Kasumi-1 (cell line): ENCODE measurements around the gene TTC33.
A peak's percentile ranks its signal among the peaks of the same experiment; 100 is the strongest.
"Not testable (repeated sequence)": the region's sequence is repeated elsewhere in the genome, so short reads cannot be mapped to it uniquely, and the experiment has no call there.

Source experiments
- DNase-seq, 2 experiments: peaks; one replicate each; lab custom pipeline; 2025; lab: John Stamatoyannopoulos, UW

Gene TTC33

GRCh38 chr5:40755407-40756365 is at the start of gene TTC33:
Gene TTC33 (minus strand): TSS chr5:40755961. CDS start chr5:40747018, 8,943 bp downstream.
- DNase-seq: peak; percentile 94 to 96

- no peak for DNase-seq
These were observed 46.2 kb upstream of the TTC33 start for GRCh38 chr5:40801771-40802562.

- DNase-seq: no peak
These were observed 43.5 kb upstream of the TTC33 start for GRCh38 chr5:40799258-40799657.

- peak in 1 of 2 experiments; percentile 44 for DNase-seq
These were observed 43.0 kb upstream of the TTC33 start for GRCh38 chr5:40798801-40799210.

- DNase-seq: peak; percentile 74 to 92
These were observed 42.4 kb upstream of the TTC33 start, which contains the start of gene PRKAA1 for GRCh38 chr5:40798012-40798800. Gene PRKAA1 (minus strand): TSS chr5:40798374. CDS start chr5:40798189, 185 bp downstream.

GRCh38 chr5:40797273-40798011 is 41.7 kb upstream of the TTC33 start:
- DNase-seq: peak; percentile 91 to 92

- DNase-seq: peak; percentile 49
These were observed 40.7 kb upstream of the TTC33 start for GRCh38 chr5:40796487-40796889.

GRCh38 chr5:40794877-40795276 is 39.1 kb upstream of the TTC33 start:
- DNase-seq: not testable (repeated sequence)

GRCh38 chr5:40794340-40794739 is 38.6 kb upstream of the TTC33 start:
- not testable (repeated sequence) for DNase-seq

GRCh38 chr5:40792691-40793090 is 36.9 kb upstream of the TTC33 start:
- DNase-seq: not testable (repeated sequence)

GRCh38 chr5:40791715-40792139 is 36.0 kb upstream of the TTC33 start:
- no peak for DNase-seq

GRCh38 chr5:40790947-40791593 is 35.3 kb upstream of the TTC33 start:
- DNase-seq: no peak

GRCh38 chr5:40788941-40789340 is 33.2 kb upstream of the TTC33 start:
- not testable (repeated sequence) for DNase-seq

- no peak for DNase-seq
These were observed 32.2 kb upstream of the TTC33 start for GRCh38 chr5:40787986-40788385.

GRCh38 chr5:40786664-40787063 is 30.9 kb upstream of the TTC33 start:
- DNase-seq: not testable (repeated sequence)

- no peak for DNase-seq
These were observed 29.2 kb upstream of the TTC33 start for GRCh38 chr5:40784916-40785315.

GRCh38 chr5:40784027-40784653 is 28.4 kb upstream of the TTC33 start:
- no peak for DNase-seq

- DNase-seq: peak; percentile 25 to 29
These were observed 26.2 kb upstream of the TTC33 start for GRCh38 chr5:40781843-40782409.

GRCh38 chr5:40780858-40781257 is 25.1 kb upstream of the TTC33 start:
- DNase-seq: no peak

- no peak for DNase-seq
These were observed 24.4 kb upstream of the TTC33 start for GRCh38 chr5:40780199-40780598.
